ENCODE data around the gene SMARCA2. TPM values are rescaled to one million over a fixed set of nuclear protein-coding genes. Genes with fewer than 3 reads are reported as not detected.
A peak's percentile ranks its signal among the peaks of the same experiment; 100 is the strongest.

SMARCA2 gene
- total RNA-seq, 1 experiment from 2014 or later: 77.6 TPM

- ChIA-PET CTCF (no interaction called here), POLR2A (interaction anchor here (1.3 kb wide), 1 partner anchor 10 kb away, joined by 3 read pairs; no protein-coding TSS in a partner anchor)
- no peak for TF ChIP-seq CTCF (IDR thresholded peaks at IDR 0.05; ENCODE audit: unreplicated experiment)
- H3K36me3 Mint-ChIP-seq (ENCODE audit: insufficient read depth, unreplicated experiment): no peaks in the 10 kb centered on the region
- H3K4me1 Mint-ChIP-seq (ENCODE audit: insufficient read depth, unreplicated experiment): no peaks in the 10 kb centered on the region
- no peak overlapping the region for H3K27ac Mint-ChIP-seq (ENCODE audit: low read depth, unreplicated experiment)
- H3K9me3 Mint-ChIP-seq (ENCODE audit: unreplicated experiment): peaks cover 17% of the 10 kb centered on the region
- no peak overlapping the region for H3K4me3 Mint-ChIP-seq (ENCODE audit: unreplicated experiment)
- BruUV-seq (replicated peaks): no TSS peak
- no peak for DNase-seq (ENCODE audit: unreplicated experiment)
- intact Hi-C loops (cut with micrococcal nuclease): no loop called here
- peaks cover 45% of the 10 kb centered on the region for H3K27me3 Mint-ChIP-seq (ENCODE audit: insufficient read depth, unreplicated experiment)
Observed at GRCh38 chr9:1989500-1989899, 25.6 kb upstream of the SMARCA2 start.

GRCh38 chr9:1994180-1994579 is 21.0 kb upstream of the SMARCA2 start:
- ChIA-PET POLR2A (no interaction called here), CTCF (no interaction called here)
- intact Hi-C loops (cut with micrococcal nuclease): no loop called here
- Mint-ChIP-seq H3K4me1 (ENCODE audit: insufficient read depth, unreplicated experiment) (no peaks in the 10 kb centered on the region), H3K36me3 (ENCODE audit: insufficient read depth, unreplicated experiment) (no peaks in the 10 kb centered on the region), H3K27me3 (ENCODE audit: insufficient read depth, unreplicated experiment) (peaks cover 45% of the 10 kb centered on the region), H3K27ac (ENCODE audit: low read depth, unreplicated experiment) (no peak overlapping the region), H3K9me3 (ENCODE audit: unreplicated experiment) (no peaks in the 10 kb centered on the region), H3K4me3 (ENCODE audit: unreplicated experiment) (no peak overlapping the region)
- BruUV-seq (replicated peaks): no TSS peak
- peak; percentile 45 for DNase-seq (ENCODE audit: unreplicated experiment)
- no peak for TF ChIP-seq CTCF (IDR thresholded peaks at IDR 0.05; ENCODE audit: unreplicated experiment)

- no peak for TF ChIP-seq CTCF (IDR thresholded peaks at IDR 0.05; ENCODE audit: unreplicated experiment)
- ChIA-PET POLR2A (no interaction called here), CTCF (interaction anchor here (0.6 kb wide), 1 partner anchor 119 kb away, joined by 3 read pairs; no protein-coding TSS in a partner anchor)
- DNase-seq (ENCODE audit: unreplicated experiment): no peak
- BruUV-seq (replicated peaks): no TSS peak
- intact Hi-C loops (cut with micrococcal nuclease): no loop called here
- no peaks in the 10 kb centered on the region for H3K4me1 Mint-ChIP-seq (ENCODE audit: insufficient read depth, unreplicated experiment)
- no peak overlapping the region for H3K4me3 Mint-ChIP-seq (ENCODE audit: unreplicated experiment)
- H3K9me3 Mint-ChIP-seq (ENCODE audit: unreplicated experiment): no peaks in the 10 kb centered on the region
- no peak overlapping the region for H3K27ac Mint-ChIP-seq (ENCODE audit: low read depth, unreplicated experiment)
- H3K36me3 Mint-ChIP-seq (ENCODE audit: insufficient read depth, unreplicated experiment): no peaks in the 10 kb centered on the region
- H3K27me3 Mint-ChIP-seq (ENCODE audit: insufficient read depth, unreplicated experiment): peaks cover 45% of the 10 kb centered on the region
Observed at GRCh38 chr9:1995084-1995483, 20.1 kb upstream of the SMARCA2 start.

GRCh38 chr9:1996156-1996555 is 19.0 kb upstream of the SMARCA2 start:
- no peak overlapping the region for H3K4me3 Mint-ChIP-seq (ENCODE audit: unreplicated experiment)
- no peak overlapping the region for H3K27ac Mint-ChIP-seq (ENCODE audit: low read depth, unreplicated experiment)
- H3K9me3 Mint-ChIP-seq (ENCODE audit: unreplicated experiment): no peaks in the 10 kb centered on the region
- no TSS peak for BruUV-seq (replicated peaks)
- H3K36me3 Mint-ChIP-seq (ENCODE audit: insufficient read depth, unreplicated experiment): no peaks in the 10 kb centered on the region
- TF ChIP-seq CTCF (IDR thresholded peaks at IDR 0.05; ENCODE audit: unreplicated experiment): no peak
- ChIA-PET CTCF (no interaction called here), POLR2A (interaction anchor here (2.4 kb wide), 1 partner anchor 19 kb away, joined by 12 read pairs; the partner anchor contains the start of gene SMARCA2)
- no peak for DNase-seq (ENCODE audit: unreplicated experiment)
- no peaks in the 10 kb centered on the region for H3K4me1 Mint-ChIP-seq (ENCODE audit: insufficient read depth, unreplicated experiment)
- peaks cover 45% of the 10 kb centered on the region for H3K27me3 Mint-ChIP-seq (ENCODE audit: insufficient read depth, unreplicated experiment)
- intact Hi-C loops (cut with micrococcal nuclease): no loop called here

Data from MCF 10A (cell line).